ENCODE data around the gene MTHFD2L.

GRCh38 chr4:74134500-74134852 lies 23.4 kb upstream of the MTHFD2L start:
- TF ChIP-seq SP1 (CRISPR knock-in tag; conservative IDR thresholded peaks at IDR 0.05): no peak
- TF ChIP-seq CTCF (IDR thresholded peaks at IDR 0.05): no peak; the same call in 1 of the 2 replicates
- TF ChIP-seq HMGXB4 (CRISPR knock-in tag; IDR thresholded peaks at IDR 0.05): no peak
- TF ChIP-seq USF2 (CRISPR knock-in tag; IDR thresholded peaks at IDR 0.05): no peak
- no peak for TF ChIP-seq CREB1 (CRISPR knock-in tag; IDR thresholded peaks at IDR 0.05)
- TF ChIP-seq MLX (CRISPR knock-in tag; IDR thresholded peaks at IDR 0.05): no peak
- no peak for TF ChIP-seq ZNF423 (CRISPR knock-in tag; IDR thresholded peaks at IDR 0.05)
- TF ChIP-seq MYBL2 (CRISPR knock-in tag; IDR thresholded peaks at IDR 0.05): no peak
- no peak for TF ChIP-seq FOXP4 (CRISPR knock-in tag; IDR thresholded peaks at IDR 0.05)
- TF ChIP-seq ATF2 (CRISPR knock-in tag; IDR thresholded peaks at IDR 0.05; ENCODE audit: borderline replicate concordance, low read depth): no peak
- no peak for TF ChIP-seq ETV6 (CRISPR knock-in tag; IDR thresholded peaks at IDR 0.05)
- no peak for TF ChIP-seq PRDM15 (CRISPR knock-in tag; IDR thresholded peaks at IDR 0.05)
- TF ChIP-seq HMGA2 (CRISPR knock-in tag; IDR thresholded peaks at IDR 0.05): no peak
